ENCODE results near the gene KCNA10.
"Not testable (repeated sequence)": the region's sequence is repeated elsewhere in the genome, so short reads cannot be mapped to it uniquely, and the experiment has no call there.

Gene KCNA10

DNA sequence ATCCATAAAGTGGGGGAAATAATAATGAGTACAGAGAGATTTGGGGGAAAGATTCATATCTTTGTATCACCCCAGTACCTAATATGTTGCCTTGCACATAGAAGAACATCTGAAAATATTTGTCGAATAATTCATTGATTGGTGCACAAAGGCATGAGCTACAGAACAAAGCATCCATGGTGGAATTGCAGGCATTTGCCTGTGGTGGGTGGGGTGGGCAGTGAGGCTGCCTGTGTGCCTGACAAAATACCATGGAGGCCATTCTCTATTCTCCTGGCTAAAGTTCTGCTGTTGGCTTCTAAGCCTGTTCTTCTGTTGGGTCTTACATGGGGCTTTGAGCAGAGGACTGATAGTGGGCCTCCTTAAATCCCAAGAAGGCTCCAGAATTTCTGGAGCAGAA is 10.0 kb upstream of the KCNA10 start:
- DNase-seq: no peak

DNA sequence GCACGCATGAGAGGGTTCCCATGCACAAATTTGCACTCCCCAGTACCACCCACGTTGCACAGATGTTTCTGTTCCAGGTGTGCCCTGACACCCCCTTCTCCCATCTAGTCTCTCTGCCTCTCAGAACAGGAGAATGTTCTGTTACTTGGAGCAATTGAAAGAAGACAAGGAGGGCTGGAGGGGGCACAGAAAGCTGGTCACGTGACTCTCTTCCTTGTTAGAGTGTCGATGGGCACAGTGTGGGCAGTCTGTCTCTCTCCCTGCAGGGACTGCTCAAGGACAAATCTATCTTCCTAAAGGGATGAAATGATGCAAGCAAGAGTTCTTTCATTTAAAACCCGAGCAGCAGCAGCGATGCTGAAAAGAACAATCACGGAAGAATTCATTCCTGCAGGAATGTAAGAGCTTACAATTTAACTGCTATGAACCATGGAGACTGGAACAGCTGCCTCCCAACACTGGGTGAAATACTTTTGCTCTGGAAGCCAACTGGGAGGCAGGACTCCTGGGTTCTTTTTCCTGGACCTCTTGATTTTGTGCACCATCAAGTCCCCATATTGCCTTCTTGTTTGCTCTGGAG is 7.3 kb upstream of the KCNA10 start:
- DNase-seq: no peak

DNA sequence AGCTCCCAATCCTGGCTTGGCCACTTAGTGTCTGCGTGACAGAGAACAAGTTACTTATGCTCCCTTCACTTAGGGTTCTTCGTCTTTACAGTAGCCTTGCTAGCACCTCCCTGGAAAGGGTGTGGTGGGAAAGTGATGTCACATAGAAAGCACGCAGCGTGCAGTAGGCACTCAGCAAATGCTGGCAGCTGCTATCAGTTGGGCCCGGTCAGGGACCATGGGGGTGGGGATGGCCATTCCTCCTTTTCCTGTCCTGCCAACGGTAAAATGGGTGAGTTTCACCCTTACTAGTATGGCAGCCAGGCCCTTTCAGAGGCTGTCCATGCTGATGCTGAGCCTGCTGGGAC is 6.2 kb upstream of the KCNA10 start:
- no peak for DNase-seq

DNA sequence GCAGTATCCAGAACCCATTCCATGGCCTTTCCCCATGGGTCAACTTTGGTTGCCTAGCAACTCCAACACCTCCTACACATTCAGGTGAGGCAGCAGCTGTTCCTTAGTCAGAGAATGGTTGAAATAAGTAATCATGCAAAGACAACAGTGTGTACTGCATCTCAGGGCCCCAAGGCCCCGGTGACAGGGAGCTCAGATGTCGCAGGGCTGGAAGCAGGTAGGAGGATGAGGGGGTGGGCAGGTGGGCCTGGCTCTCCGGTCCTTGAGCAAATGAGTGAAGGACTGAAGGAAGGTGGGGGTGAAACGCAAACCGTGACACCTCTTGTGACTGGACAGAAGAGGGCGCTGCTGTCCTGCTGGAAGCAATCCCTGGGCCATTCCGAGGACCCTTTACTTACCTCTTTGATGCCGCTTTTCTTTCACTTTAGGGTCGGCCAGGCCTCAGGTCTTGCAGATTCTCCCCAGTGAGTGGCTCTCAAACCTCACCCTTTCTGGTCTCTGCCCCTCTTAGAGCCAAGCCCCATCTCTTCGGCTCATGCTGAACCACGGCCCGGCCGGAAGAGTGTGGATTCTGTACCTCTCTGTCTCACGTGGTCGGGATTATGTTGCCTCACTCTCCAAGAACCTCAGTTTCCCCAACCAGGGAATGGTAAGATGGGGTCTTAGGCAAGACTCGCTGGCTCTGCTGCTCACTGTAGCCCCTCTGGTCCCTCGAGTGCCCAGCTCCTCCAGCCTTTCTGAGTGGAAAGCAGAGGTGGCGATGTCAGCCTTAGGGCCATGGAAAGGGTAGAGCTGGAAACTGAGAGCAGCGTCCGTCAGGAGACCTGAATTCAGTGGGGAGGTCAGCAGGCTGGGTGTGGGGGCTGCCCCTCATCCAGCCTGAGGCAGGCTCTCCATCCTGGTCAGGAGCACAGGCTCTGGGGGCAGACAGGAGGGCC is 5.6 kb upstream of the KCNA10 start:
- no peak for DNase-seq

DNA sequence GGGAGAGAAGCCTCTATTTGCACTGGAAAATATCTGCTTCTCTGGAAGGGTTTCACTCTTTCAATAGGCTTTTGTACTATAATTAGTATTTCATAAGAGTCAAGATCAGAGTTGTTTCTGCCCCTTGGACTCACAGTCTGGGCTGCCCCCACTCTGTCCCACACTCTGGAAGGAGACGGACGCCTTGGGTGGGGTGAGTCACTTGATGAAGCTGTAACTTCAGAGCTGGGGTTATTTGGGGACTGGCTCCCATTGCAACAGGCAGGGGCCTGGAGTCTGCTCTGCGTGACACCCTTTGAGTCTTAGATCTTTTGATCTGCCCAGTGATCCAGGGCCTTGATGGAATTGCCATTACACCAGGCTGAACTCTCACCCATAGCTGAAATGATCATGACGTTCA is 4.0 kb upstream of the KCNA10 start:
- no peak for DNase-seq

DNA sequence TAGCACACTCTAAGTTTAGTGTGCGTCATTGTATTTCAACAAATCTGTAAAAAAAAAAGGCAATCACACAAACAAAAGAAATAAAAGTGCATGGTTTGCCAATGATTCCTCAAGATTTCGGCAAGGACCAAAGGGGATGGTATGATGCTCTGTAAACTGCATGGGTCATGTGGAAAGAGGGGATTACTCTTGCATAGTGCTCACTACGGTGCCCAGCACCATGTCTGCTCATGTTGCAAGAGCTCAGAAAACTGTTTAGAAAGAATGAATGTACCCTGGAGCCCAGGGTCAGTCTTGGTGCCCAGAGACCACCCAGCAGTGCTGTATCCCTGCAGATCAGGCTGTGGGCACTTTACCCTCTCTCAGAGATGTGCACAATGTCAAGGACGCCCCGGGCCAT is 3.6 kb upstream of the KCNA10 start:
- no peak for DNase-seq

DNA sequence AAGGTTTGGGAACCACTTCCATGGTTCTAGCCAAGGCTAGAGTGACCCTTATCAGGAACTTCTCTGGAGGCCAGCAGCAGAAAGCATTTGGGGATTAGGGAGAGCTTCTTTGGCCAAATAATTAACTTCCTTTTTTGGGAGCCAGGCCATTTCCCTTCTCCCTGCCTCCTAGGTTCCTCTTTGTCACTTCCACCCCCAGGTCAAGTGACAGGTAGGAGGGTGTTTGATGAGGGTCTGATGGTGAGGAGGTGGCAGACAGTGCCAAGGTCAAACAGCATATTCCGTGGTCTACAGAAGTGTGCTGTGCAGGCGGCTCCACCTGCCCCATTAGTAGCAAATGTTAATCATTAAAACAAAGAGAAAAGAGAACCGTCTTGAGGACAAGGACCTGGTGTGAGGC is 1.9 kb upstream of the KCNA10 start:
- DNase-seq: no peak

DNA sequence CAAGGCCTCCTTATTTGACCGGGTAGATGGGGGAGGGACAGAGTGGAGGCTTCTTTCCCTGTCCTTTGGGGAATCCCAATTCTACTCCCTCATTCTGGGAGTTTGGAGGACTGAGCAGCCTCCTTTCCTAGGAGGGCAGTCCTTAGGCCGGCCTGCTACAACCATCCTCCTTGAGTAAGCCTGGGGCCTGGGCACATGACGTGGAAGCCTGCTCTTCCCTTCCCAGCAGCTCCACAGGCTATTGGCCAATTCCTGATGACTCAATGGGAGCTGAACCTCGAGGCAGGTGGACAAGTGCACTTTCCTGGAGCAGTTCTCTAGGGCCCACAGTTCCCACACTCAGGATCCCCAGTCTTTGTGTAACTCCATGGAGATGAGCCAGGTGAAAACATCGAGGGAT is 3.1 kb downstream of the KCNA10 start:
- DNase-seq: no peak

DNA sequence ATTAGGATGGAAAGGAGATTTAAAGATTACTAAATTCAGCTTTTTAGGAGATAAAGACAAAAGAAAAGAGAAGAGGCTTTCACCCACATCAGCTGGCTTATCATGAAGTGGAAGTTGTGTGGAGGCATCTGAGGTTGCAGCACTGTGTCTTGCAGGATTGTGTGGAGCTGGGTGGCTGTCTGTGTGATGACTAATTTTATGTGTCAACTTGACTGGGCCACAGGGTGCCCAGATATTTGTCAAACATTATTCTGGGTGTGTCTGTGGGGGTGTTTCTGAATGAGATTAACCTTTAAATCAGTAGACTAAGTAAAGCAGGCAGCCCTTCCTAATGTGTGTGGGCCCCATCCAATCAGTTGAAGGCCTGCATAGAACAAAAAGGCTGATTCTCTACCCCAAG is 3.9 kb downstream of the KCNA10 start:
- DNase-seq: no peak

DNA sequence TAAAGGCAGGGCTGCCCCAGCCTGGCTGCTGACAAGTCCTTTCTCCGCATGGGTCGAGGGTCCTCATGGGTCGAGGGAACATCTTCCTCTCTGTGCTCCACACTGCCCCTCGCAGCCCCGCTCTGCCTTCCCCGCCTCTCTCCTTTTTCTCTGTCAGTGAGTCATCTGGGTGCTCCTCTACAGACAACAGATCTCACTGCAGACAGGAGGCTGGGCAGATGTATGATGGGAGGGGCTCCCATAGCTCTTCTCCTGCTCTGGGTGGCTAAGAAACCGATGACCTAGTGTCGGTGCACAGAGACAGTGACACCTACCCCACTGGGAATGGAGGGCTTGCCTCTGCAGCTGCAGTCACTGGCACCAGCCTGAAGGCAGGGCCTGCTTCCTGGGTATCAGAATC is 5.5 kb downstream of the KCNA10 start:
- no peak for DNase-seq

DNA sequence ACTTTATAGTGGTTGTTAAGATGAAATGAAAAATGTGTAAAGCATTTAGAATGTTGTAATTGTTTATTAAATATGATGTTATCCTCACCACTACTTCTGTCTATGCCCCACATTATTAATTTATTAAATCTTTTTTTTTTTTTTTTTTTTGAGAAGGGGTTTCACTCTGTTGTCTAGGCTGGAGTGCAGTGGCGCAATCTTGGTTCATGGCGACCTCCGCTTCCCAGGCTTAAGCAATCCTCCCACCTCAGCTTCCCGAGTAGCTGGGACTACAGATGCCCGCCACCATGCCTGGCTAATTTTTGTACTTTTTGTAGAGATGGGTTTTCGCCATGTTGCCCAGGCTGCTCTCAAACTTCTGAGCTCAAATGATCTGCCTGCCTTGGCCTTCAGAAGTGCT is 7.5 kb downstream of the KCNA10 start:
- DNase-seq: no peak

DNA sequence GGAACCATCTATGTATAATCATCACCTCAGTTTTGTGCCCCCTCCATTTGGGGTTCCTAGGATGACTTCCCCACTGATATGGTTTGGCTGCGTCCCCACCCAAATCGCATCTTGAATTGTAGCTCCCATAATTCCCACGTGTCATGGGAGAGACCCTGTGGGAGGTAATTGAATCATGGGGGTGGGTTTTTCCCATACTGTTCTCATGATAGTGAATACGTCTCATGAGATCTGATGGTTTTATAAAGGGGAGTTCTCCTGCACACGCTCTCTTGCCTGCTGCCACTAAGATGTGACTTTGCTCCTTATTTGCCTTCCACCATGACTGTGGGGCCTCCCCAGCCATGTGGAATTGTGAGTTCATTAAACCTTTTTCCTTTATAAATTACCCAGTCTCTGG is 8.1 kb downstream of the KCNA10 start:
- not testable (repeated sequence) for DNase-seq

DNA sequence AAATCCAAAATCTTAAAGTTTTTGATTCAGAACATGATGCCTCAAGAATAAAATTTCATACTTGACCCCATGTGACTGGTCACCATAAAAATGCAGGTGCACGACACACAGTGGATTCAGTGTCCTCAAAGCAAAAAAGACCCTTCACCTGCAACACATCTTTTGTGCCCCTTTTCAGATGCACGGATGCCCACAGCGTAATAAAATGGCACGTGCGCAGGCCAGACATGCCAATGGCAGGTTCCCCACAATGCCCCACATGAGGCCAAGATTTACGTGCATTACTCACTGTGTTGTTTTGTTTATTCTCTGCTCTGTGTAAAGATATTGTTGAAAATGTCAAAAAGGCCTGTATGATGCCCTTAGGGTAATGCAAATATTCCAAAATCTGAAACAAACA is 9.3 kb downstream of the KCNA10 start:
- DNase-seq: no peak

DNA sequence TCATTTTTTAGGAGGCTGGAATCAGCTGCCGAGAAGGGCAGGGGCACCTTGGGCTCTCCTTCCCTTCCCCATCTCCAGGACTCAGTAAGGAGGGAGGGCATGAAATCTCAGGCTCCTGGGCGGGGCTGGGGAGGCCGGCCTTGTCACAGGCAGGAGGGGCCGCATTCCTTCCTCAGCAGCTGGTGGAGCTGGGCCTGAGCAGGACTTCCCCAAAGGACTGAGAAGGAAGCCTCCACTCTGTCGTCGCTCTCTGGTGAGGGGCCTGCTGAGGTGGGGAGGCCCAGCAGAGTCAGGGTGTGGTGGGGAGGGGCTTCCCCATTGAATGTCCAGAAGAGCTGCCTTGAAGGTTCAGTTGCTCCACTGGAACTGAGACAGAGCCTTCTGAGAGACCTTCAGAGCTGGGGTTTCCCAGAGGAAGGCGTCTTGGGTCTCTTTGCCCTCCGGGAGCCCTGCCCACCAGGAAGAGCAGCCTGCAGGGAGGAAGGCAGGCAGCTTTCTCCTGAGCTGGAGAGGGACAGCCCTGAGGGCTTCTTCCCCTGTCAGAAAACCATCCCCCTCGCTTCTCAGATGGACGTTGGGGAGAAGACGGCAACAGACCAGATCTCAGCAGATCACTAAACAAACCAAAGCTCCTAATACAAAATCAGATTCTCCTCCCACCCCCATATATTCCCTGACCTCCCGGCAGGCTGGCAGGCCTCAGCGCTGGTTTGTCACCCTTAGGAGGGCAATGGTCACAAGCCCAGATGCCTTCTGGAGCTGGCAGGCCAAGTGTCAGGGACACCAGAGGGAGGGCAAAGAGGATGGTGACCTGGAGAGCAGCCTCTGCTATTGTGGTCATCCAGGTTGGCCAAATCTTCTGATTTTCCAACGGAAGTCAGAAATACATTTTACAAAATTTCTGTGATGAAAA is 10.7 kb downstream of the KCNA10 start:
- no peak for DNase-seq

DNA sequence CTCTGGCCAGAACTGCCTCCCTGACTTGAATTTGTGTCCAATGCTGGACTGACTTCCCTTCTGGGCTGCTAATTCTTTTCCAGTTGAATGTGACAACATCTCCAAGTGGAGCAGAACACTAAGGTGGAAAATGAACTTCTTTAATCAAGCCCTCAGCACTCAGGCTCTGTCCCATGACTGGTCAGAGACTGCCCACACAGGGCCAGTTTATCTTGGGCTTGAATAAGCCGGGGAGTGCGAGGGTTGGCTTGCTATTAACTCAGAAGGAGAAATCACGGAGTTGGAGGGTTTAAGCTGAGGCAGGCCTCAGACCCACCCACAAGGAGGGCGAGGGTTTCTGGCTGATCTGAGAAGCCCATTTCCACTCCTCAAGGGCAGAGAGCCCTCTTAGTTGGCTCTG is 12.4 kb downstream of the KCNA10 start:
- DNase-seq: no peak

DNA sequence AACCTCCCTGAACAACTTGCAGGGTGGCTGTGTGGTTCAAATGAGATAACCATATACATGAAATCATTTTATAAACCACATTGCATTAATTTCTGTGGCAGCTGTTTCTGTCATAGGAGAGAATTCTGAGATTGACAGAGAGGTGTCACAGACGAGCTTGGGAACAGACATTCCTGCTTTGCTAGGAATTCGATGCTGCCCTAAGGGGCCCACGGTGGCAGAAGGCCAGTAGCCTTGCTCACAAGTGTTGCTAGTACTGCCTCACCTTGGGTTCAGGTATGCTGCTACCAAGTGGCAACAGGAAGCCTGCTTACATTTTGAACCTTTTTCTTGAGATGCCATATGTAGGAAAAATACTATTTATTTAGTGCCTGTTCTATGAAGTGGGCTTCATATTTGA is 13.4 kb downstream of the KCNA10 start:
- no peak for DNase-seq

DNA sequence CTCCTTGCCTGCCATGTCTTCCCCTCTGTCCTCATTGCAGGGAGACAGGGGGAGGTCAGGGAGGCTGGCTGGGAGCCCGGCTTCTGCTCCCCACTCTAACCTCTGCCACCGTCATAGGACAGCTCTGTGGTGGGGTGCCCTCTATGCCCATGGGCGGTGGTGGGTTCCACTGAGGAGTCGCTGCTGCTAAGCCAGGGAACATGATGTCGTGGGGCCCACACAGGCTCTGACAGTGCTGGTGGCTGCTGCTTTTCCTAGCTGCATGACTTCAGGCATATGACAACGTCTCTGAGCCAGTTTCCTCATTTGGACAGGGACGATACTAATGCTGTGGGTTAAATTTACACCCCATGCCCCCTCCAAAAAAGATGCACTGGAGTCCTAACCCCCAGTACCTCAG is 14.7 kb downstream of the KCNA10 start:
- DNase-seq: no peak

DNA sequence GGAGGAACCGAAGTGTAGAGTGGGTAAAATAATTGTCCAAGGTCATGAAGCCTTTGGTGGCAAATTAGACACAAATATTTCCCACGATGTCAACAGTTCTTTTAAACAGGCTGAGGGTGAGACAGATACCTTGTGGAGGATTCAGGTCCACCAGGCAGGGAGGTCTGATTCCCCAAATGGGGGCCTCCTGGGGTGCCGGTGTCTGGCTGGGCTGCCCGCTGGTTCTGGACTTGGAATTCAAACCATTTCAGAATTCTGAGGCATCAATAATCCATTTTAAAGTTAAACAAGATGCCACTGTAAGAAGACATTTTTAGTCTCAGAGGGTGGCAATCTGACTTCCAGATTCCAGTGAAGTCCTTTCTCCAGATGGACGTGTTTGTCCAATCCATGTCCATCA is 15.5 kb downstream of the KCNA10 start:
- DNase-seq: no peak

DNA sequence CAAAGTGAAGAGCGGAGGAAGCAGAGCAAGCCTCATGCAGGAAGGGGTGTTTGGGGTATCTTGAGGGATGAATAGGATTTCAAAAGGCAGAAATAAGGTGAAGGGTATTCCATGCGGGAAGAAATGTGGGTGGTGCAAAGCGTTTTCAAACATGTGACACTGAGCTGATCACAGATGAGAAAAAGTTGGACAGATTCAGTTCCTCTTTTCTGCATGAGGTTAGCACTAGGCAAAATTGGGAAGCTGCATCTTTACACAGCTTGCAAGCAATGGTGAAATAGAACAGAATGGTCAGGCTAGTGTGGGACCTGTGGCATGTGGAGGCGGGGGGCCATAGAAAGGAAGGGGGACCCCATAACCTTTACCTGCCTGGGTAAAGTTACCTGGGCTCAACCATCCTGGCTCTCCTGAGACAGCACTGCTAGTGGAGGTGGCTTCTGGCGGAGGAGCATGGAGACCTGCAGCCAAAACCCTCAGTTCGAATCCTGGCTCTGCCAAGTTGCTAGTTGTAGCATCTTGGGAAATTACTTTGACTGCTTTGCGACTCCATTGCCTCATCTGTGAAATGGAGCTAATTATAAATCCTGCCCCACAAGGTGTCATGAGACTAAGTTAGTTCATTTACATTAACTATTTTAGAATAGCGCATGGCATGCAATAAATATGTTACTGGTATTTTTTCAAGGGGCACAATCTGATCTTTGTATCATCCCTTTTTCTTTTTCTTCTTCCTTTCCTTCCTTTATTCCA is 16.4 kb downstream of the KCNA10 start:
- DNase-seq: no peak

DNA sequence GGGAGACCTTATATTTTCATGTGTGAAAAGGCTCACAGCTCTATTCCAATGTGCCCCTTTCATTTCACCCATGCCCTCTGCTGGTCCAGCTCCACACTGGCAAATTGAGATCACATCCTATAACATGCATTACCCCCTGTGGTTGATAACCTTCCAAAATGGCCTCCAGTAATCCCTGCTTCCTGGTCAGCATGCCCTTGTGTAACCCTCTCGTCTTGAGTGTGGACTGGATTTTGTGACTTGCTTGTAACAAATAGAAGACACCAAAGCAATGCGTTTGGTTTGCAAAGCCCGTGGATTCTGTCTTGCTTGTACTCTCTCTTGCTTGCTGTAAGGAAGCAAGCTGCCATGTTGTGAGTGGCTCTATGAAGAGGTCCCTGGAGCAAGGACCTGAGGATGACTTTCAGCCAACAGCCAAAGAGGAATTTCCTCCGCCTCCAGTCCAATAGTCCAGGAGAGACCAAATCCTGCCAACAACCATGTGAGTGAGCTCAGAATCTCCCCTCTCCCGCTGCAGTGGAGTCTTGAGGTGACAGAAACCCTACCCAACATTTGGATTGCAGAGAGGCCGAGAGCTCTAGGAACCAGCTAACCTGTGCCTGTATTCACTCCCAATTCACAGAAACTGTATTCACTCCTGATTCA is 17.4 kb downstream of the KCNA10 start:
- no peak for DNase-seq

DNA sequence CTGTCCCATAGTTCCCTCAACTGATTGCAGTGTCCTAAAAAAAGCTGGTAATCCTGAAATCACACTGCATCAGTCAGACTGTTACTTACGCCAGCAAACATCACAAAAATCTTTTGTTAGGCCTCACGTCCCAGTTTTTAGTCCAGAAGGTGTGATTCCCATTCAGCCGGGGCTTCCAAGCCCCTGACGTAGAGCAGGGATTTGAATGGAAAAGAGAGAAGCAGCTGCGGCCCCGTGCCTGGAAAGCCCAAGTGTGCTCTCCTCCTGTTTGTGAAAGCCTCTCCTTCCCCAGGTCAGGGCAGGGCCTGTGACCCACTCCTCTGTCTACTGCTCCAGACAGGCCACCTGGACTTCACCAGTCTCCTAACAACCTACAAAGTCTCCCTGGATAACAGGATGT is 20.7 kb downstream of the KCNA10 start:
- no peak for DNase-seq

DNA sequence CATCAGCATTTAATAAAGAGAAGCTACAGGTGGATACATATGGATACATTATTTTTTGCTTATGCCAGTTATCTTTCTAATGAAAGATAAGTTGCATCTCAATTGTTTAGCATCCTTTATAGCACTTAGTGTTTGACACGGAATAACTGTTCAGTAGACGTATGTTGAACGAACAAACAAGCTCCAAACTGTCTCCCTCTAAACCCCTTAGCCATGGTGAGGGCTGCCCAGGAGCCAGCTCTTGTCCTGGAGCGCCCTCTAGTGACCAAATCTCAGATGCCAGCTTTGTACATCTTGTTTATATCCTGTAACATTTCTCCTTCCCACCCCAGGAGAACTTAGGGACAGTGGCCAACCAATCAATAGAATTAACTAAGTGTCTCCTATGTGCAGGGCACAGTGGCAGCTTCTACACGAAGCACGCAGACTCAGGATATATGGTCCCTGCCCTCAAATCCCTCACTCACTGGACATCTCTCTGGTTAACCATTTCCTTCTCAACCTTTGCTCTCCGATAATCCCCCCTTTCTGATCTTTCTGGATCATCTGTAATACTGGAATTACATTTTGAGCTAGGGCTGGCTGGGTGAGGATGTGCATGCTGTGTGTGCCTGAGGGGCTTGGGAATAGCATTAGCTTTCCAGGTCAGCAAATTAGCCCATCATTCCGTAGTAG is 22.9 kb downstream of the KCNA10 start:
- DNase-seq: peak; percentile 27

Measured in NCI-H187 treated with DMSO at 0.1 percent for 48 hours (cell line).